Loucy (cell line): Measurements from ENCODE around the gene SPEF1.

Experiments
- H2AFZ ChIP-seq: fragments of 200-600 bp; sonication (generic); 2 replicates; pipeline ENCODE4 v1.6.0; 2016; ENCODE audit warnings: antibody characterized with exemption, mild to moderate bottlenecking, low read length, moderate library complexity
- H3F3A ChIP-seq: fragments of 200-600 bp; 2 replicates; pipeline ENCODE4 v1.6.0; 2016; ENCODE audit warnings: antibody characterized with exemption, low read depth, mild to moderate bottlenecking
- H3K27me3 ChIP-seq: fragments of 200-600 bp; sonication (generic); 2 replicates; pipeline ENCODE4 v1.6.1; 2014; ENCODE audit warnings: low read length, mild to moderate bottlenecking; ENCODE audit not compliant: insufficient read depth, poor library complexity, severe bottlenecking
- H3K36me3 ChIP-seq: fragments of 200-600 bp; sonication (generic); 2 replicates; pipeline ENCODE4 v1.6.1; 2016; ENCODE audit warnings: low read length; ENCODE audit not compliant: insufficient read depth
- H3K4me1 ChIP-seq: fragments of 200-600 bp; sonication (generic); 2 replicates; pipeline ENCODE4 v1.5.1; 2014; ENCODE audit warnings: low read length, mild to moderate bottlenecking; ENCODE audit not compliant: insufficient read depth, poor library complexity, severe bottlenecking
- H3K4me2 ChIP-seq: fragments of 200-600 bp; sonication (generic); 2 replicates; pipeline ENCODE4 v1.6.0; 2014; ENCODE audit warnings: antibody characterized with exemption, low read length, low read depth, mild to moderate bottlenecking; ENCODE audit not compliant: poor library complexity, severe bottlenecking
- H3K4me3 ChIP-seq: fragments of 200-600 bp; sonication (generic); 2 replicates; pipeline ENCODE4 v1.5.1; 2014; ENCODE audit warnings: low read length, mild to moderate bottlenecking, mixed read lengths; ENCODE audit not compliant: poor library complexity, severe bottlenecking
- H3K79me2 ChIP-seq: fragments of 200-600 bp; sonication (generic); 2 replicates; pipeline ENCODE4 v1.6.1; 2014; ENCODE audit warnings: low read length; ENCODE audit not compliant: insufficient read depth
- H3K9ac ChIP-seq: fragments of 200-600 bp; sonication (generic); 2 replicates; pipeline ENCODE4 v1.6.0; 2014; ENCODE audit warnings: mild to moderate bottlenecking, low read depth, low read length, moderate library complexity; ENCODE audit not compliant: poor library complexity, severe bottlenecking
- H3K9me2 ChIP-seq: fragments of 200-600 bp; sonication (generic); replicated peaks from 2 replicates; pipeline ENCODE4 v1.6.1; 2016; ENCODE audit warnings: low read depth, low read length, mixed read lengths
- H3K9me3 ChIP-seq: fragments of 200-600 bp; sonication (generic); 2 replicates; pipeline ENCODE4 v1.6.1; 2014; ENCODE audit warnings: mild to moderate bottlenecking, antibody characterized with exemption, low read length, low read depth; ENCODE audit not compliant: insufficient read depth
- H4K20me1 ChIP-seq: fragments of 200-600 bp; sonication (generic); 2 replicates; pipeline ENCODE4 v1.6.0; 2014; ENCODE audit warnings: antibody characterized with exemption, low read length, mild to moderate bottlenecking; ENCODE audit not compliant: insufficient read depth, poor library complexity, severe bottlenecking
- CTCF ChIP-seq: fragments of 200-600 bp; sonication (generic); conservative IDR thresholded peaks from 2 replicates; pipeline ENCODE4 v1.5.1; 2014; ENCODE audit warnings: mild to moderate bottlenecking, antibody characterized with exemption, low read length
- EZH2phosphoT487 ChIP-seq: fragments of 200-600 bp; IDR thresholded peaks from 2 replicates; pipeline ENCODE4 v1.6.1; 2018; ENCODE audit warnings: antibody characterized with exemption, mild to moderate bottlenecking, moderate library complexity, borderline replicate concordance

Gene SPEF1

GRCh38 chr20:3783068-3783489, 1.8 kb upstream of the SPEF1 start:
- peaks cover 7% of the 10 kb centered on the region for H3K4me1 ChIP-seq
- H3K4me2 ChIP-seq, result no peak overlapping the region
- H2AFZ ChIP-seq, result no peak overlapping the region
- no peaks in the 10 kb centered on the region for H4K20me1 ChIP-seq
- H3K4me3 ChIP-seq, result no peak overlapping the region
- H3K79me2 ChIP-seq, result no peaks in the 10 kb centered on the region
- H3K36me3 ChIP-seq, result no peaks in the 10 kb centered on the region
- H3F3A ChIP-seq, result no peaks in the 10 kb centered on the region
- no peaks in the 10 kb centered on the region for H3K9me3 ChIP-seq
- no peaks in the 10 kb centered on the region for H3K27me3 ChIP-seq
- H3K9ac ChIP-seq, result no peak overlapping the region
- H3K9me2 ChIP-seq, result no peaks in the 10 kb centered on the region
- TF ChIP-seq CTCF, result no peak
- no peak for TF ChIP-seq EZH2phosphoT487

- H3K4me1 ChIP-seq, result peaks cover 7% of the 10 kb centered on the region
- TF ChIP-seq CTCF (no peak), EZH2phosphoT487 (no peak)
- H3K9me3 ChIP-seq, result no peaks in the 10 kb centered on the region
- no peak overlapping the region for H3K4me2 ChIP-seq
- H3K27me3 ChIP-seq, result no peaks in the 10 kb centered on the region
- no peaks in the 10 kb centered on the region for H3F3A ChIP-seq
- H2AFZ ChIP-seq, result no peak overlapping the region
- no peaks in the 10 kb centered on the region for H3K9me2 ChIP-seq
- H3K9ac ChIP-seq, result no peak overlapping the region
- no peaks in the 10 kb centered on the region for H4K20me1 ChIP-seq
- no peak overlapping the region for H3K4me3 ChIP-seq
- no peaks in the 10 kb centered on the region for H3K79me2 ChIP-seq
- H3K36me3 ChIP-seq, result no peaks in the 10 kb centered on the region
Measured at GRCh38 chr20:3782597-3782996, 1.3 kb upstream of the SPEF1 start.

- Histone ChIP-seq H3K9me2 (no peaks in the 10 kb centered on the region), H4K20me1 (no peaks in the 10 kb centered on the region), H3K4me2 (no peak overlapping the region), H3K36me3 (no peaks in the 10 kb centered on the region), H3K4me1 (no peaks in the 10 kb centered on the region), H3K9ac (no peak overlapping the region), H3K79me2 (no peaks in the 10 kb centered on the region), H3K4me3 (no peak overlapping the region), H3F3A (no peaks in the 10 kb centered on the region), H3K9me3 (no peaks in the 10 kb centered on the region), H2AFZ (no peak overlapping the region), H3K27me3 (no peaks in the 10 kb centered on the region)
- TF ChIP-seq EZH2phosphoT487, result no peak
- TF ChIP-seq CTCF, result no peak
Measured at GRCh38 chr20:3778976-3779375, 2.3 kb downstream of the SPEF1 start.
